SK-N-SH treated with all-trans-retinoic acid at 6 μM for 48 hours (cell line): ENCODE results near the gene DRG2.

ENCODE experiments used
- ARNTL ChIP-seq: fragments of 450-650 bp; formaldehyde crosslinking; IDR thresholded peaks from 2 replicates; pipeline ENCODE4 v1.5.0; 2020; ENCODE audit warnings: low read depth, mild to moderate bottlenecking, moderate library complexity, borderline replicate concordance
- BACH2 ChIP-seq: fragments of 250-450 bp; sonication (Bioruptor Pico); IDR thresholded peaks from 2 replicates; pipeline ENCODE4 v1.9.0; 2021; ENCODE audit warnings: mild to moderate bottlenecking, borderline replicate concordance
- CREB5 ChIP-seq: fragments of 250-450 bp; sonication (Bioruptor Pico); IDR thresholded peaks from 2 replicates; pipeline ENCODE4 v1.5.1; 2020; ENCODE audit warnings: low read depth, mild to moderate bottlenecking, moderate library complexity
- CSDC2 ChIP-seq: fragments of 250-450 bp; sonication (Bioruptor Pico); IDR thresholded peaks from 2 replicates; pipeline ENCODE4 v1.5.0; 2020; ENCODE audit warnings: mild to moderate bottlenecking, moderate library complexity
- ISL1 ChIP-seq: fragments of 250-450 bp; sonication (Bioruptor Pico); IDR thresholded peaks from 2 replicates; pipeline ENCODE4 v2.1.2; 2022; ENCODE audit warnings: mild to moderate bottlenecking, moderate library complexity
- OSR1 ChIP-seq: fragments of 250-450 bp; sonication (Bioruptor Pico); IDR thresholded peaks from 2 replicates; pipeline ENCODE4 v1.8.0; 2022; ENCODE audit warnings: moderate library complexity, mild to moderate bottlenecking, inconsistent platforms
- PATZ1 ChIP-seq: fragments of 250-450 bp; sonication (Bioruptor Pico); IDR thresholded peaks from 2 replicates; pipeline ENCODE4 v1.8.0; 2020; ENCODE audit warnings: mild to moderate bottlenecking, moderate library complexity, borderline replicate concordance
- POU6F1 ChIP-seq: fragments of 250-450 bp; sonication (Bioruptor Pico); IDR thresholded peaks from 2 replicates; pipeline ENCODE4 v1.8.0; 2021; ENCODE audit warnings: low read depth, mild to moderate bottlenecking, moderate library complexity, borderline replicate concordance
- RARB ChIP-seq: fragments of 250-450 bp; sonication (Bioruptor Pico); IDR thresholded peaks from 2 replicates; pipeline ENCODE4 v1.8.0; 2021; ENCODE audit warnings: mild to moderate bottlenecking, moderate library complexity
- TSHZ2 ChIP-seq: fragments of 250-450 bp; sonication (Bioruptor Pico); IDR thresholded peaks from 2 replicates; pipeline ENCODE4 v1.5.0; 2020; ENCODE audit warnings: mild to moderate bottlenecking, moderate library complexity
- ZFP3 ChIP-seq: fragments of 250-450 bp; sonication (Bioruptor Pico); IDR thresholded peaks from 2 replicates; pipeline ENCODE4 v1.5.0; 2020; ENCODE audit warnings: mild to moderate bottlenecking, moderate library complexity
- ZFP30 ChIP-seq: fragments of 450-650 bp; formaldehyde crosslinking; IDR thresholded peaks from 2 replicates; pipeline ENCODE4 v1.5.0; 2022; ENCODE audit warnings: mild to moderate bottlenecking, moderate library complexity

GRCh38 chr17:18141210-18141803 is 53.6 kb downstream of the DRG2 start:
- no peak for TF ChIP-seq ZFP30
- no peak for TF ChIP-seq ARNTL (CRISPR knock-in tag)
- TF ChIP-seq BACH2 (CRISPR knock-in tag) = no peak
- no peak for TF ChIP-seq CSDC2
- TF ChIP-seq PATZ1 (CRISPR knock-in tag) = no peak
- no peak for TF ChIP-seq ISL1
- TF ChIP-seq RARB = no peak
- no peak for TF ChIP-seq OSR1 (CRISPR knock-in tag)
- no peak for TF ChIP-seq POU6F1 (CRISPR knock-in tag)
- TF ChIP-seq TSHZ2 (CRISPR knock-in tag) = no peak
- TF ChIP-seq CREB5 (CRISPR knock-in tag) = no peak
- no peak for TF ChIP-seq ZFP3 (CRISPR knock-in tag)
